ENCODE data around the gene TMEM273. TPM values are rescaled to one million over a fixed set of nuclear protein-coding genes. Genes with fewer than 3 reads are reported as not detected.

Gene TMEM273
- total and polyA plus RNA-seq, 9 donors, result 1.5 to 25.2 (median 5.0) TPM

- peaks cover 7% of the 10 kb centered on the region for H3K4me1 ChIP-seq (ENCODE audit: insufficient read depth)
- no peaks in the 10 kb centered on the region for H3K9me3 ChIP-seq
- no peak for TF ChIP-seq EP300 (IDR thresholded peaks at IDR 0.05)
- TF ChIP-seq CTCF (IDR thresholded peaks at IDR 0.05), result no peak
- TF ChIP-seq POLR2A (IDR thresholded peaks at IDR 0.05), result no peak
- H3K27me3 ChIP-seq, result no peaks in the 10 kb centered on the region
- no peaks in the 10 kb centered on the region for H3K36me3 ChIP-seq
- H3K4me3 ChIP-seq, result no peak overlapping the region
- 63 to 73% (median 68%) methylated on average over 25 to 37 of the region's 37 CpGs for WGBS, 3 donors
- no peak overlapping the region for H3K27ac ChIP-seq
- intact Hi-C loops (cut with DNase I), result no loop called here
- peak in 3 of 5 donors; percentile 40 to 53 (median 52) for DNase-seq
Observed at GRCh38 chr10:49131507-49132361, 56.5 kb downstream of the TMEM273 start.

- no peak for TF ChIP-seq POLR2A (IDR thresholded peaks at IDR 0.05)
- no peak for TF ChIP-seq CTCF (IDR thresholded peaks at IDR 0.05)
- TF ChIP-seq EP300 (IDR thresholded peaks at IDR 0.05), result no peak
- H3K27me3 ChIP-seq, result no peaks in the 10 kb centered on the region
- WGBS, 3 donors, result 93 to 99% (median 98%) methylated on average over 1 of the region's 1 CpG
- intact Hi-C loops (cut with DNase I), result no loop called here
- peaks cover 5% of the 10 kb centered on the region for H3K4me1 ChIP-seq (ENCODE audit: insufficient read depth)
- H3K4me3 ChIP-seq, result no peak overlapping the region
- H3K9me3 ChIP-seq, result no peaks in the 10 kb centered on the region
- H3K27ac ChIP-seq, result no peak overlapping the region
- no peaks in the 10 kb centered on the region for H3K36me3 ChIP-seq
- no peak for DNase-seq
Observed at GRCh38 chr10:49129376-49129775, 58.8 kb downstream of the TMEM273 start.

GRCh38 chr10:49128854-49129253 is 59.3 kb downstream of the TMEM273 start:
- TF ChIP-seq POLR2A (IDR thresholded peaks at IDR 0.05) (no peak), EP300 (IDR thresholded peaks at IDR 0.05) (no peak), CTCF (IDR thresholded peaks at IDR 0.05) (no peak)
- intact Hi-C loops (cut with DNase I), result no loop called here
- H3K27me3 ChIP-seq, result no peaks in the 10 kb centered on the region
- WGBS, 3 donors, result 66 to 75% (median 74%) methylated on average over 4 of the region's 4 CpGs
- no peak for DNase-seq
- H3K36me3 ChIP-seq, result no peaks in the 10 kb centered on the region
- no peak overlapping the region for H3K4me3 ChIP-seq
- H3K27ac ChIP-seq, result no peak overlapping the region
- no peaks in the 10 kb centered on the region for H3K9me3 ChIP-seq
- H3K4me1 ChIP-seq (ENCODE audit: insufficient read depth), result peaks cover 5% of the 10 kb centered on the region

GRCh38 chr10:49123981-49124950 is 63.9 kb downstream of the TMEM273 start:
- Histone ChIP-seq H3K36me3 (no peaks in the 10 kb centered on the region), H3K4me3 (no peak overlapping the region), H3K4me1 (ENCODE audit: insufficient read depth) (no peaks in the 10 kb centered on the region), H3K9me3 (no peaks in the 10 kb centered on the region), H3K27me3 (no peaks in the 10 kb centered on the region), H3K27ac (no peak overlapping the region)
- TF ChIP-seq CTCF (IDR thresholded peaks at IDR 0.05) (no peak), POLR2A (IDR thresholded peaks at IDR 0.05) (no peak), EP300 (IDR thresholded peaks at IDR 0.05) (no peak)
- intact Hi-C loops (cut with DNase I), result no loop called here
- DNase-seq, result no peak
- WGBS, 3 donors, result 83 to 87% (median 84%) methylated on average over 7 of the region's 7 CpGs

All from ovary (tissue), 9 donors.